ENCODE measurements around the gene ARMC7.

DNA sequence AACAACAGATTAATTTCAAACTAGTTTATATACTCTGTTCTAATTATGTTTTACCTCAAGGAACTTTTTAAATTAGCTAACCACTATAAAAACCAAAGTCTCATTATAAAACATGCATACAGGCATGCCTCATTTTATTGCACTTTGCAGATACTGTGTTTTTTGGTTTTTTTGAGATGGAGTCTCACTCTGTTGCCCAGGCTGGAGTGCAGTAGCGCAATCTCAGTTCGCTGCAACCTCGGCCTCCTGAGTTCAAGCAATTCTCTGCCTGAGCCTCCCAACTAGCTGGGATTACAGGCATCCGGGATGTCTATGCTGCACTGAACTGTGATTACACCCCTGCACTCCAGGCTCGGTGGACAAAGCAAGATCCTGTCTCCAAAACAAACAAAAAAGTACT, 53.3 kb downstream of the ARMC7 start:
- TF ChIP-seq MAZ (IDR thresholded peaks at IDR 0.05; ENCODE audit: borderline replicate concordance, low read depth, low read length) (no peak), RAD21 (IDR thresholded peaks at IDR 0.05; ENCODE audit: low read length) (no peak), SMC3 (IDR thresholded peaks at IDR 0.05; ENCODE audit: low read depth, low read length) (no peak), BHLHE40 (IDR thresholded peaks at IDR 0.05; ENCODE audit: low read depth, low read length) (no peak), POLR2A (IDR thresholded peaks at IDR 0.05; ENCODE audit: low read depth, low read length) (no peak), RCOR1 (IDR thresholded peaks at IDR 0.05; ENCODE audit: insufficient replicate concordance, low read length) (no peak), FOS (IDR thresholded peaks at IDR 0.05; ENCODE audit: low read depth, low read length) (no peak)
- TF ChIP-seq, protein P1, sequence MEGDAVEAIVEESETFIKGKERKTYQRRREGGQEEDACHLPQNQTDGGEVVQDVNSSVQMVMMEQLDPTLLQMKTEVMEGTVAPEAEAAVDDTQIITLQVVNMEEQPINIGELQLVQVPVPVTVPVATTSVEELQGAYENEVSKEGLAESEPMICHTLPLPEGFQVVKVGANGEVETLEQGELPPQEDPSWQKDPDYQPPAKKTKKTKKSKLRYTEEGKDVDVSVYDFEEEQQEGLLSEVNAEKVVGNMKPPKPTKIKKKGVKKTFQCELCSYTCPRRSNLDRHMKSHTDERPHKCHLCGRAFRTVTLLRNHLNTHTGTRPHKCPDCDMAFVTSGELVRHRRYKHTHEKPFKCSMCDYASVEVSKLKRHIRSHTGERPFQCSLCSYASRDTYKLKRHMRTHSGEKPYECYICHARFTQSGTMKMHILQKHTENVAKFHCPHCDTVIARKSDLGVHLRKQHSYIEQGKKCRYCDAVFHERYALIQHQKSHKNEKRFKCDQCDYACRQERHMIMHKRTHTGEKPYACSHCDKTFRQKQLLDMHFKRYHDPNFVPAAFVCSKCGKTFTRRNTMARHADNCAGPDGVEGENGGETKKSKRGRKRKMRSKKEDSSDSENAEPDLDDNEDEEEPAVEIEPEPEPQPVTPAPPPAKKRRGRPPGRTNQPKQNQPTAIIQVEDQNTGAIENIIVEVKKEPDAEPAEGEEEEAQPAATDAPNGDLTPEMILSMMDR (conservative IDR thresholded peaks at IDR 0.05; ENCODE audit: low read depth, low read length): no peak
